ENCODE measurements around the gene ZNF81.

DNA sequence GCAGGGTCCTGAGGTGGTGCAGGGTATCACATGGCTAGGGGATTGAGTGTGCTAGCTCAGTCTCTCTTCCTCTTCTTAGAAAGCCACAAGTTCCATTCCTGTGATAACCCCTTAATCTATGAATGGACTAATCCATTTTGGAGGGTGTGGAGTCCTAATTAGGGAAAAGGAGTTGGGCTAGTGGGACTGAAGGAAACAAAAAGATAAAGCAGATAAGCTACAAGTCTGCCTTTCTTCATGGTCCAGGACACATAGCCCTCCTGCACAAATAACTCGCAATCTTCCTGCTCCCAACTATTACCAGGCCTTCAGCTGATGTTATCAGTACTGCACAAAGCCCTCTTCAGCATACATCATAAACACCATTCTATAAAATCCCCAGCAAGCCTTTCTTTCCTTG is 44.2 kb downstream of the ZNF81 start:
- no peak for TF ChIP-seq POLR2A (IDR thresholded peaks at IDR 0.05)
- TF ChIP-seq, protein P1, sequence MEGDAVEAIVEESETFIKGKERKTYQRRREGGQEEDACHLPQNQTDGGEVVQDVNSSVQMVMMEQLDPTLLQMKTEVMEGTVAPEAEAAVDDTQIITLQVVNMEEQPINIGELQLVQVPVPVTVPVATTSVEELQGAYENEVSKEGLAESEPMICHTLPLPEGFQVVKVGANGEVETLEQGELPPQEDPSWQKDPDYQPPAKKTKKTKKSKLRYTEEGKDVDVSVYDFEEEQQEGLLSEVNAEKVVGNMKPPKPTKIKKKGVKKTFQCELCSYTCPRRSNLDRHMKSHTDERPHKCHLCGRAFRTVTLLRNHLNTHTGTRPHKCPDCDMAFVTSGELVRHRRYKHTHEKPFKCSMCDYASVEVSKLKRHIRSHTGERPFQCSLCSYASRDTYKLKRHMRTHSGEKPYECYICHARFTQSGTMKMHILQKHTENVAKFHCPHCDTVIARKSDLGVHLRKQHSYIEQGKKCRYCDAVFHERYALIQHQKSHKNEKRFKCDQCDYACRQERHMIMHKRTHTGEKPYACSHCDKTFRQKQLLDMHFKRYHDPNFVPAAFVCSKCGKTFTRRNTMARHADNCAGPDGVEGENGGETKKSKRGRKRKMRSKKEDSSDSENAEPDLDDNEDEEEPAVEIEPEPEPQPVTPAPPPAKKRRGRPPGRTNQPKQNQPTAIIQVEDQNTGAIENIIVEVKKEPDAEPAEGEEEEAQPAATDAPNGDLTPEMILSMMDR (IDR thresholded peaks at IDR 0.05), result no peak
